GM12878 (cell line): Measurements from ENCODE around the gene LATS2.

Experiments
- TCF12 ChIP-seq: IDR thresholded peaks from 2 replicates; pipeline ENCODE4 v1.6.1; 2011; ENCODE audit warnings: low read depth, mild to moderate bottlenecking, low read length
- TF ChIP-seq, protein P1 (sequence below): fragments of 450-650 bp; IDR thresholded peaks from 2 replicates; pipeline ENCODE4 v1.6.1; 2016; ENCODE audit warnings: mild to moderate bottlenecking
- TF ChIP-seq, protein P2 (sequence below): fragments of 450-650 bp; IDR thresholded peaks from 2 replicates; pipeline ENCODE4 v1.6.1; 2017; ENCODE audit warnings: mild to moderate bottlenecking

DNA sequence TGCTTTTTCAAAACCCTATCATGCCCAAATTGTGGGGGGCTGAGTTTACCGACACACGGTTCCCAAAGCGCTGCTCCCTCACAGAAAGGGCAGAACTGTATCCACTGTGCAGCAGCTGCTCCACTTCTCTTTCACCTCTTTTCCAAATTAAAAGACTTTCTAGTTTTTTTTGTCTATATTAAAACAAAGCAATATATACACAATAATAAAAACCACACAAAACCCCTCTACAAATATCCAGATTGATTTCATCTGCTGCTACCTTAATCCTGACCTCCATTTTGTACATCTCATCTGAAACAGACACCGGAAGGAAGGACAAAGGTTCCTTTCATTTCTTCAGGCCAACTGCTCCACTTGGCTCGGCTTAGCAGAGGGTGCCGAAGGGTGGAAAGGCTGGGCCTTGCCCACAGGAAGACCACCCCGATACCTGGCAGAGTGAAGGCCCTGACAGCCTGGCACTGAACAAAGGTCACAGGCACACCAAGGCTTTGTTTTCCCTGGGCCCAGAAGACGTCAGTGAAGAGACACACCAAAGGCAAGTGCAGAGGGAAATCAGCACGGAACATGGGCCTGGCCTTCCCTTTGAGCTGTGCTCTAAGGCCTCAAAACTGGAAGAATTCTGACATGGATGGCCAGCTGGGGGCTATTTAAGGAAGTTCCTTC is 71.6 kb downstream of the LATS2 start:
- TF ChIP-seq TCF12 = no peak
- TF ChIP-seq, protein P1, sequence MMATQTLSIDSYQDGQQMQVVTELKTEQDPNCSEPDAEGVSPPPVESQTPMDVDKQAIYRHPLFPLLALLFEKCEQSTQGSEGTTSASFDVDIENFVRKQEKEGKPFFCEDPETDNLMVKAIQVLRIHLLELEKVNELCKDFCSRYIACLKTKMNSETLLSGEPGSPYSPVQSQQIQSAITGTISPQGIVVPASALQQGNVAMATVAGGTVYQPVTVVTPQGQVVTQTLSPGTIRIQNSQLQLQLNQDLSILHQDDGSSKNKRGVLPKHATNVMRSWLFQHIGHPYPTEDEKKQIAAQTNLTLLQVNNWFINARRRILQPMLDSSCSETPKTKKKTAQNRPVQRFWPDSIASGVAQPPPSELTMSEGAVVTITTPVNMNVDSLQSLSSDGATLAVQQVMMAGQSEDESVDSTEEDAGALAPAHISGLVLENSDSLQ = no peak
- TF ChIP-seq, protein P2, sequence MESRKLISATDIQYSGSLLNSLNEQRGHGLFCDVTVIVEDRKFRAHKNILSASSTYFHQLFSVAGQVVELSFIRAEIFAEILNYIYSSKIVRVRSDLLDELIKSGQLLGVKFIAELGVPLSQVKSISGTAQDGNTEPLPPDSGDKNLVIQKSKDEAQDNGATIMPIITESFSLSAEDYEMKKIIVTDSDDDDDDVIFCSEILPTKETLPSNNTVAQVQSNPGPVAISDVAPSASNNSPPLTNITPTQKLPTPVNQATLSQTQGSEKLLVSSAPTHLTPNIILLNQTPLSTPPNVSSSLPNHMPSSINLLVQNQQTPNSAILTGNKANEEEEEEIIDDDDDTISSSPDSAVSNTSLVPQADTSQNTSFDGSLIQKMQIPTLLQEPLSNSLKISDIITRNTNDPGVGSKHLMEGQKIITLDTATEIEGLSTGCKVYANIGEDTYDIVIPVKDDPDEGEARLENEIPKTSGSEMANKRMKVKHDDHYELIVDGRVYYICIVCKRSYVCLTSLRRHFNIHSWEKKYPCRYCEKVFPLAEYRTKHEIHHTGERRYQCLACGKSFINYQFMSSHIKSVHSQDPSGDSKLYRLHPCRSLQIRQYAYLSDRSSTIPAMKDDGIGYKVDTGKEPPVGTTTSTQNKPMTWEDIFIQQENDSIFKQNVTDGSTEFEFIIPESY = no peak
